GM19035 (cell line): ENCODE data around the gene KCNAB1.

Experiments used
- ATAC-seq: cut with Tn5 transposase; IDR thresholded peaks from one replicate; pipeline ENCODE4 v1.9.1; 2021; ENCODE audit not compliant: unreplicated experiment

Gene KCNAB1

DNA sequence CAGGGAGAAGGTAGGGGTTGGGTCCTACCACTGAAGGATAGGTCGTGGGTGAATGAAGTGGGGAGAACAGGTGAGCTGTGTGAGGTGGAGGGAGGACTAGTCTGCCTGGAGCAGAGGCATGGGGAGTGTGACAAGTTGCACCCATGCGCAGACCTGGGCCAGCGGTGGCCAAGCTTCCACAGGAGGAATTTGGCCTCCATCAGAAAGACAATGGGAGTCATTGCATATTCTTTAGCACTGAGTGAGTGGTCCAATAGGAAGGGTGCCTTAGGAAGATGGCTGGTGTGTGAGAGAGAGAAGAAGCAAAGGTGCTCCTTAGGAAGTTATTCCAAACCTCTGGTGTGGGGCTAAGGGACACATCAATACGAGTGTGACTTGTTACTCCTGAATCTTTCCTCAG, 191.1 kb downstream of the KCNAB1 start:
- no peak for ATAC-seq

DNA sequence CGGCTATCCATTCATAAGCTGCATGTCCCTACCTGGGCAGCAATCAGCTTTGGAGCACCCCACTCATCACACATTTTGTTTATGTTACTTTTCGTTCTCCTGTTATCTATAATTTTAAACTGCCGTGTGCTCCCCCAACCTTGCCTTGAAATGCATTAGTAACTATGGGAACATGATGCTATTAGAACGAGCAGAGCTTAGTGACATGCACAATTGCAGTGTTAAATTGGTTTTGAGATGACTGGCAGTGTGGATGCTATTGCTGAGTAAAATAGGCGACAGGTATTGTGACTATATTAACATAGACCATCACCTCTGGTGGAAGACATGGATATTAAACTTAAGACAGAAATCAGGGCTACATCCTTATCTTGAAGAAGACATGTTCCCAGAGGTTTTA, 191.6 kb downstream of the KCNAB1 start:
- no peak for ATAC-seq

DNA sequence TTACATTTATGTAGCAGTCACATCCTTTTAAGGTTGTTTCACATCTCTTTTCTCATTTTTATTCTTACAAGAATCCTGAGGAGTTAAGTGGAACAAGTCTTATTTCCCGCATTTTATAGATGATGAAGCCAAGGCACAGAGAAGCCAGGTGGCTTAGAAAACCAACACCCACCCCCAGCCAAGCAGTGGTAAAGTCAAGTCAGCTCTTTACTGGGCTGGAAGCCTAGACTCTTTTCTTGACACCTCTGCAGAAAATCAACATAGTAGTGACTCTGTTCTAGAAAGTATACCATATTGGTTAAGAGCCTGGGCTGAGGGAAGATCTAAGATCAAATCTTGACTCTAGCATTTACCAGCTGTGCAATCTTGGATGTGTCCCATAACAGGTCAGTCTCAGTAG, 195.7 kb downstream of the KCNAB1 start:
- ATAC-seq = no peak

DNA sequence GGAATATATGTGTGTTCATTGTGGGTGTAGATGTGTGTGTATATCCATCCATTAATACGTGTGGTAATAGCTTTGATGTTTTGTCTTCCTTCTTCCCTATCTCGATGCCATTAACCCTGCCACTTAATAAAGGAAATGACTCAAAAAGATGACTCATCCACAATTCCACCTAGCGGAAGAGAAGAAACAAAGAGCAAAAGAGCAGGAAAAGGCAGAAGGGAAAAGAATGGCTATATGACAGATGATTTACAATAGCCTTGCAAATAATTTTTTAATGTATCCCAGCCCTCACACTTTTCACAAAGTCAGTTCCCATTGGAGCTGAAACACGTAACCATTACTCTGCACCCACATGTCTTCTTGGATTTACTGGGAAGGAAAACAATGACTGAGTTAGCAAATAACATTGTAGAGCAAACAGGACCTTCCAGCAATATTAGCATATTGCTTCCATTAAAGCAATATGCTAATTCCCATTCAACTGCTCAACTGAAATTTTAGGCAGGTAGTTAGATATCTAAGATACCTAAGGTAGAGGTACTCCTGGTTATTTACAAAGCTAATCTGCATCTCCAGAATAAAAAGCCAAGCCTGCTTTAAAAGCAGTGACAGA, 197.2 kb downstream of the KCNAB1 start:
- ATAC-seq = no peak

DNA sequence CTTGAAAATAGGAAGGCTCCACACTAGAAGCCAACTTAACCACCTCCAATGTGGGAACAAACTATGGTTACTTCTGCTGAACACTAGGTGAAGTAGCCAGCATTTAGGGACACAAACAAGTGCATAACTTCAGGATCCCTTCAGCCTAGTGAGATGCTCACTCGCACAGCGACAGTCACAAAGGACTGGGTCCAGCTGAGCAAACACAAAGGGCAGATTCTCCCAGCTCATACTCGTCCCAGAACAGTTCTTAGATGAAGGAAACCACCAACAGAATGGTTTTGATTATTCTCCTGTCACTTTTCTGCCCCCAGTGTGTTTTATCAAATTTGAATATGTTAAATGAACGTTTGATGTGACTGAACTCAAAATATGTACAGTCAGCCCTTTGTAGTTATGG, 201.6 kb downstream of the KCNAB1 start:
- ATAC-seq = no peak

DNA sequence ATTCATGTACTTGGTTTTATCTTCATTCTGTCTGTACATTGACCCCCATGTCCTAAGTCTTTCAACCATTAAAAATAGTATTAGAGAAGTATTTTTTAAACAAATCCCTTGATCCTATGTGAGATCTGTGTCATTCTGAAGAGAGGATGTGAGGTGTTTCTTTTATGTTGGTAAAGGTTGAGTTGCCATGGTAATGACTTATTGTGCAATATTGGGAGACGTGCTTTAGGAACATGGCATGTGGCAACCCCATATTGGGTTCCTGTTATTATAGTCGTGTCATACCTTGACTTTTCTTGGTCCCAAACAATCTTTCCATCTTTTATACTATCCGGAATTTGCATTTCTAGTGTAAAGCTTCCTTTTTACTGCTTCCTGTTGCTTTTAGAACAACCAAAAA, 203.1 kb downstream of the KCNAB1 start:
- ATAC-seq = no peak

DNA sequence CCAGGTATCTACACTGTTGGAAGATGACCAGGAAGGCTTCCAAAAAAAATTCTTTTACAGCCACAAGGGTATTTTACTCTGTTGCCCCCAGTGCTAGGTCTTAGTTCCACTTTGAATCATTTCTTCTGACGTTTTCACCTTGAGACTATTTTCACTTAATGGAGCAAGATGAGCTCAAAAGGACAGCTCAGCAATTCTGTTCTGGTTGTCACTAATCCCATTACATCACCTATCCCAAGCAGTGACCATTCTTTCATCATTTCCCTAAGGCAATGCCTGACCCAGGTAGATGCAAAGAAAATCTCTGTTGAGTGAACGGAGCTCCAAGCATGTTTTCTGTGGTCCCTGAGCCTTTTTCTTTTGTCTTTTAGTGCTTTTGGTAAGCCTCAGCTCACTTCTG, 210.0 kb downstream of the KCNAB1 start:
- no peak for ATAC-seq

DNA sequence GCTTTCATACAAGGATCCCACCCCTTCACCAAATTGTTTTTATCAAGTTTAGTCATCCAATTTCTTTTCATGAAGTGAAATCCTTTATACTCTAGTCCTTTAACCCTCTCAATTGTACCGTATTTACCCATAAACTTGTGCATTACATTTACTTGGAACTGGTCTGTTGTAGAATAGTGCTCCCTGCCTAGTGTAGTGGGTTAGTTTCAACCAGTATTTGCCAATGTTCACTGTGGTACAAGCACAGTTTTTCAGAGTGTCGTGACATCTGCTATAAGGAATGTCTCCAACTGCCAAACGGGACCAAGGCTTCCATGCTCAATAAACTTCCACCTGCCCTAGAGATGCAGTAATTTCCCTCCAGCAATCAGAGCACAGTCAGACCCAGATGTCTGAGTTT, 211.9 kb downstream of the KCNAB1 start:
- no peak for ATAC-seq

DNA sequence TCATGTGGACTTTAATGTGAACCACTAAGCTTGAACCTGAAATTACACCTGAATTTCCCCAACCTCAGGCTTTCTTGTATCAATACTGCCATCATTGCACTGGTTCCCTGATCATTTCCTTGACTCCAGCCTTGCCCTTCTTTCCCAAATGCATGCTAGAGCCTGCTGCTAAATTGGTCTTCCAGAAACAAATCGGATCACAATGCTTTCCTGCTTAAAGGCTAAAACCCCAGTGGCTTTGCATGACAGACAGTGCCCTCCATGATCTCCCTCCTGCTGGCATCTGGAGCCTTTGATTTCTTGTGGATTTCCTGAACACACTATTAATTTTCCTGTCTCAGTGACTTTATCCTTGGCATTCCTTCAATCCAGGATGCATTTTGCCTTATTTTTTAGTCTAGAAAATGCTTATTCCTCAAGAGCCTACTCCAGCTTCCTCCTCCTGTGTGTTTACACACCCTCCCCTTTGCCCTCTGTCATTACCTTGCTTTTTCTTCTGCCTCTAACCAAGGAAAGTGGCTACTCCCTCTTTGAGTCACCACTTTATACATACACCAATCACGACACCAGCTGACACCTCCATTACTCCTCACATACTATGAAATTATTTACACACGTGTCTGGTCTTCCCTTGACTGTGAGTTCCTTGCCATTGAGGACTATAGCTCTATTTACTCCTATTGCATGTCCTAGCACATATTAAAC, 214.6 kb downstream of the KCNAB1 start:
- ATAC-seq = no peak

DNA sequence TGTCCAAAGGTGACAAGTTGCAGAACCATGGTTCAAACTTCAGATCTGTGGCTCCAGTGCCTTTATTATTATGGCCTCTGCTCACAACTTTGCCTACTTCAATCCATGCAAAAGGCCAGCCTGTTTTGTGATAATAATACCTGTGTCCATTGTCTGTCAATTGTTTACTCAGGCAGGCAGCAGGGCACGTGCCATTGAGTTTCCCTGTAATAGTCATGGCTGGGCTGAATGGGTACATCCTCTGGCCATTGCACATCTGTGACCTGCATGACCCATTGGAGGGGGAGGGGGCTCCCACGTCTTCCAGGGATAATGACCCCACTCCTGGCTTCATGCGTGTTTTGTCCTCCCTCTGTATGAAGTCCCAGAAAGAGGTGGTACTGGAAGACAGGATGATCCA, 219.1 kb downstream of the KCNAB1 start:
- ATAC-seq = no peak

DNA sequence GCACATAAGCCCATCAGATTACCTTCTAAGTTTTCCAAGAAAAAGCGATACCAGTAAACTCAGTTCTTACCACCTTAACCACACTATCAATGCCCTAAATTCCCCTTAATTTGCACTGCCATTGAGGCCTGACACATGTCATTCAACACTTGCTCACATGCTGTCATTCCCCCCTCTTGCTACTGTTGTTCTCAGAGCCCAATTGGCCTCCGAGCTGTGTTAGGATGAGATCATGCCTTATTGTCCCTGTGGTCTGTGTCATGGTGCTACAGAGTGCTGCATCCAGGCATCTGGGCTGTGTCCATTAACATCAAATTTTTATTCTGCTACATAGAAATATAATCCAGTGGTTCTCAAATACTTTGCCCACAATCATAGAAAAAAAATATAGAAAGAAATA, 221.0 kb downstream of the KCNAB1 start:
- ATAC-seq = no peak

DNA sequence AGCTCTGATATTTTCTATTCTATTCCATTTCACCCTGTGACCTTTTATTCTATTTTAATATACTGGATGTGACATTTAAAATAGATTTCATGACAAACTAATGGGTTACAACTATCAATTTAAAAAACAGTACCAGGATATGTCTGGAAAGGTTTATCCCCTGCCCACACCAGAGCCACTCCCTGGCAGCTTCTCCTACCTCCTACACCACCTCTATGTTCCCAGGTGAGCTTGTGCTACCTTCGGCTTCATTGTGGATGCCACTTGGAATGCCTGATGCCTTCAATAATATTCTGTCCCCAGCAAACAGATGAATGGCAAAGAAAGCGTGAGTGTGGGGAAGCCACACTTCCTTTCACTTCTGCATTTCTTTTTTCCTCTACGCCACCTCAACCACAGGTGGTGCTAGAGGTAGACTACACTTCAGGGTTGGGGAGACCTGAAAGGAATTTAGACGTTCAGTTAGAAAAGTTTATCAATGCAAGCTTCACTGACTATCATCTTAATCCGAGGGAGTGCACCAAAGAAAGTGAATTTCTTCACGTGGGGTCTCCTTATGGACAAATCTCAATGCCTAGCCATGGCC, 221.5 kb downstream of the KCNAB1 start:
- peak; percentile 100 for ATAC-seq

DNA sequence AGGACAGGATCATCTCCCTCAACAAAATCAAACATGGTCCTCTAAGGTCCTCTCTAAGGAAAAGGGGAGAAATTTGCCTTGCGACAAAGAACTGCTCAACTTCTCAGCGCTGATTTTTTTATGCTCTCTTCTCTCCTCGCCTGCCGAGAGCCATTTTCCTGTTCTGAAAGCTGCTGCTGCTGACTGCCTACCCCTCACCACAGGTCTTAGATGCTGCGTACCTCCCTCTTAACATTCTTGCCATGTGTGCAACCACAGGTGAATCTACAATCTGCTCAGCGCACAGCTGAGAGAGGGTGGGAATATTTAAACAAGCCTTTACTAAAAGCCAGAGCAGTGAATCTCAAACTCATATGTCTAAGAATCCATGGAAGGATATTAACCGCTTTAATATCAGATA, 223.8 kb downstream of the KCNAB1 start:
- ATAC-seq = no peak

DNA sequence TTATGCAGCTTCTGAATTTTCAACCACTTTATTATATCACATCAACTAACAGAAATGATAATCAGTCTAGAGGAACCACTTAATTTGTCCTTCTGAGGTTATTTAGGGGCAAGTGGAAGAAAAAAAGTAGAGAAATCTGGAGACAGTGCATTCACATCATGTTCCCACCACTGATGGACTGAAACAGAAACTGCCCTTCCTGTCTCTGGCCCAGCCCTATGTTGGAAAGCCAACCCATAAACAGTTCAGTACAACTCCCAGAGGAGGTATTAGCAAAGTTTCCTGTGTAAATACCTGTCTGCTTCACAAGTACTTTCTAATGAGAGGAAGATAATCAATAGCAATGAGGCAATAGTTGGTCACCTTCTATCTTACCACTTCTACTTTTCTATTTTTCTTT, 228.7 kb downstream of the KCNAB1 start:
- ATAC-seq = no peak

DNA sequence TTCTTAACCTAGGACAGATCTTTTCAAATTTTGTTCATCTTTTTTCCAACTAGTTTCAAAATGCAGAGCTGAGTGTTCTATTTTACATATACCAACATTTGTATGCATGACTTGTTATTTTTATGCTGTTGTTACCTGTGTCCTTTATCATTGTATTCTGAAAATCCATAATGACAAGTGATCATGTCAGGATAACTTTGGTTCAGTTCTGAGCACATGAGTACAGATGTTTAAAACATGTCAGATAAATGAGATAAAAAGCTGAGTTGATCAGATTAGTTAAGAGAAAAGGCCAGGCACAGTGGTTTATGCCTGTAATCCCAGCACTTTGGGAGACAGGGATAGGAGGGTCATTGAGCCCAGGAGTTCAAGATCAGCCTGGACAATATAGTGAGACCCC, 229.6 kb downstream of the KCNAB1 start:
- ATAC-seq = no peak

DNA sequence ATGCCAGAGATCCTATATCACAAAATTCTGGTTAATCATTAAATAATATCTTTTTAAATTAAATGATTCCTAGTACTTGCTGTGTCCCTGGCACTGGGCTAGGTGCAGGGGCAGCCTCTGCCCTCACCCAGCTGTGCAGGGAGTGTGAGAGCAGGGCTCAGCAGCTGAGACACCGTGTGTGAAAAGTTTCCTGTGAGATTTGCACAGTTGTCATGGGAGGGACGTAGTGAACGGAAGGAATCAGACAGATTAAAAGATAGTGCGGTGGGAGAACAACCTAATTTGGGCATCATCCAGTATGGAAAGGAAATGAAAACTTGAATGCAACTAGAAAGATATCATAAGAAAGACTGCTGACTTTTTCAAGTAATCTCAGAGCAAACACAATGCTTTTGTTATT, 230.4 kb downstream of the KCNAB1 start:
- no peak for ATAC-seq

DNA sequence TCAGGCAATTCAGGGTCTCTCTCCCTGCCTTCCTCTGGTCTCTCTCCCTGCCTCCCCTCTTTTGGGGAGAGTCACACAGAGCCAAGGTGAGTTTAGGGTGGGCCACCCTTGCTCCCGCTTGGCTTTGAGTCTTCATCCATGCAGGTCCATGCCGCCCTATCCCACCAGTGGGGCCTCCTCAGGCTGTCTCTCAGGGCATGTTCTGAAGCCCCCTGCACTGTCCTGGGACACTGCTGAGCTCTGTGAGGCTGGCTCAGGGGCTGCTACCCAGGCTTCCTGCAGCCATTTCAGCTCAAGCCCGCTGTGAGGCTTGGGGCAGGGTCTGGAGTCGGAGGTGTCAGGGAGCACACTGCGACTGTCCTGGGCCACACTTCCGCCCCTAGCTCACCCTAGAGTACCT, 231.4 kb downstream of the KCNAB1 start:
- ATAC-seq = no peak

DNA sequence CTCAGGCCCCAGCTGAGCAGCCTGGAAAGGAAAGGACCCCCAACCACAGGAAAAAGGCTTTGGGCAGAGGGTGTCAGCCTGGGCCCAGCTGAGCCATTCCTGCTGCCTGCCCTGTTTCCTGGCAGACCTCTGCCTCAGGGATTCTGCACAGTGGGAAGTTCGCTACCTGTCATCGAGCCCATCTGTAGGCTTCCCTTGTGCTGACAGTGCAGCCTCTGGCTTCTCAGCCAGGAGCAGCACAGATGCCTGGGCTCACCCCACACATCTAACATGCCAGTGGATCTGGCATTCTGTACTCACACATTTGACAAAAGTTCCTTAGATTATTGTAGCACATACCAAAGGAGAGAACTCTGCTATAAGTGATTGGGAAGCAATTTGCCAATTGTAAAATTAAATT, 232.3 kb downstream of the KCNAB1 start:
- ATAC-seq = no peak

DNA sequence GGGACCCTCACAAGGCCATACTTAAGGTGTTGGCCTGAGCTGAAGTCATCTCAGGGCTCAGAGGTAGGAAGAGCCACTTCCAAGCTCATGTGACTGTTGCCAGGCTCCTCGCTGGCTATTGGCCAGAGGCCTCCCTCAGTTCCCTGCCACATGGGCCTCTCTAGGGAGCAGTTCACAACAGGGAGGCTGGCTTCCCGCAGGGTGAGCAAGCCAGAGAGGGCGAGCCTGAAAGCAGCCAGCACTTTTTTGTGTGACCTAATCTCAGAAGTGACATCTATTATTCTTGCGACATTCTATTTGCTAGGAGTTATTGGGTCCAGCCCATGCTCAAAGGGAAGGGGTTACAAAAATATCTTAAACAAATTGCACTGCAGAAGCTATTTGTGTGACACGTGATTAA, 233.2 kb downstream of the KCNAB1 start:
- no peak for ATAC-seq

DNA sequence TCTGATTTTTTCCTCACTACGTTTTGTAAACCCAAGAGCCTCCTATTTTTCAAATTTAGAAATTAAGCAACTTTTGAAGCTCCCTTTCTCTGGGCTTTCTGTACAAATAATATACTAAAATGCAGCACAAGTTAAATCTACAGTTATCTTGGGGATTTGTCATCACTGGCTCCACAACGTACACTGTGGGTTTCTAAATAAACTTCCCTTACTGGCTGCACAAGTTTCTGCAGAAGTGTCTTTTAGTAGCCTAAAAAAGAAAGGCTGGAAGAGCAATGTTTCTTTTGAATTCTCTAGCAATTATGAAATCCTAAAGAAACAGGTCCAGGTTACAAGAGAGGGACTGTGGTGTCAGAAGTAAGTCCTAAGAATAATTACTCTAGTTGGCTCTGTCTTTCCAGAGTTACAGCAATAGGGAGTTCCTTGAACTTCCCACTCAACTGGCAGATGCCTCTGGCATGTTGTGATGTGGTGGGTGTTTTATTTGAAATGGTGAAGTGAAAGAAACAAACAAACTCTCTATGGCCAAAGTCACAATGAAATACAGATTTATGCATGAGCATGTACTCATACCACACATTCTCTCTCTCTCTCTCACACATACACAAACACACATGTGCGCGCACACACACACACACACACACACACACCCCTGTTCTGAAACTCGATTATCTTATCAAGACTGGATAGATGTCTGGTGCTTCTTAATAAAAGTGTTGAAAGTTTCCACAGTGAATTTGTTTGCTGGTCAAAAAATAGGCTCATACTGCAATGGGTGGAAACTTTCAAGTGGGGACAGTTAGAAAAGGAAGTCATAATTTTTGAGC, 236.4 kb downstream of the KCNAB1 start:
- no peak for ATAC-seq

DNA sequence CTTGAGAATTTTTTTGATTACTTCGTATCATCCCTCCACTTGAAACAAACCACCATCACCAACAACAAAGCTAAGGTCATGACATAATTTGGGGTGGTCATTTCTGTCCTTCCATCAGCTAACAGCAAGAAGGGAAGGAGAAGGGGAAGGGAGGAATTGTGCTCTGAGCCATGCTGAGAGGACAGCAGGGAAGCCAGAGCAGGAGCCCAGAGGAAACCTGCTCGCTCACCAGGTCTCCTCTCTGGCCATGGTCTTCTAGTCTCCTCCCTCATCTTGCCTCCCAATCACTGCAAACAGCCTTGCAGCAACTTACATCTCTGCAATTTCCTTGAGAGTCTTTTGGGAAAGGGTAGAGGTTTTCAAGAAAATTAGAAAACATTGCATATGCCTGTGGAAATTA, 237.9 kb downstream of the KCNAB1 start:
- no peak for ATAC-seq

DNA sequence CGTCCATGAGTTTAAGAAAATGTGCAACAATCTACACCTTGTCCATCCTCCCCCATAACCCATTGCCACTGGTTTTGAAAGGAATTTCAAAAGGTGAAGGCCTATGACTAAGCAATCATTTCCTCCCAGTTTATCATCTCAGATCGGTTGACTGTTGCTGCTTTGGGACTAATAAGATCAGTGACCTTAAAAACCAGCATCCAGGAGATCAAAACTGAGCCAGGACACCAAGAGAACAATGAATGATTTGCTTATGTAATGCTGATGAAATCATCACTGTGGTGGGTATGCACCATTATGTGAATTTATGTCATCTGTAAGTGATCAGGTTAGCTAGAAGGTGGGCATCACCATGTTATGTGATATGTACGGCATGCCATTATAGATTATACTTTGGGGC, 239.0 kb downstream of the KCNAB1 start:
- no peak for ATAC-seq
